ENCODE measurements around the gene ADH1B.

DNA sequence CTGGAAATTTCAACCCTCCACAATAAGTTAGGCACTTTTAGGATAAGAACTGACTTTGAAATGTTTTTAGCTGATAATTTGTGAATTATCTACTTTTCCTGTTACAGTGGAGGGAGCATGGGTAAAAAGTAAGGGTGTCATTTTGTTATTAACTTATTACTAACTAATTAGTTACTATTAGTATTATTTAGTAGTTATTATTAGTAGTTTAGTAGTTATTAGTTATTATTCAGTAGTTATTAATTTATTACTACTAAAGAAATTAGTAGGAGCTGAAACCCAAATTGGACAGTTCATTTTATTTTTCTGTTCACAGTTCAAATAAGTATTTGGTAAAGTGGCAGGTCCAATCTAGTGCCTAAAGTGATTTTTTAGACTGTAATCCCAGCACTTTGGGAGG lies 35.8 kb downstream of the ADH1B start:
- TF ChIP-seq, protein P1, sequence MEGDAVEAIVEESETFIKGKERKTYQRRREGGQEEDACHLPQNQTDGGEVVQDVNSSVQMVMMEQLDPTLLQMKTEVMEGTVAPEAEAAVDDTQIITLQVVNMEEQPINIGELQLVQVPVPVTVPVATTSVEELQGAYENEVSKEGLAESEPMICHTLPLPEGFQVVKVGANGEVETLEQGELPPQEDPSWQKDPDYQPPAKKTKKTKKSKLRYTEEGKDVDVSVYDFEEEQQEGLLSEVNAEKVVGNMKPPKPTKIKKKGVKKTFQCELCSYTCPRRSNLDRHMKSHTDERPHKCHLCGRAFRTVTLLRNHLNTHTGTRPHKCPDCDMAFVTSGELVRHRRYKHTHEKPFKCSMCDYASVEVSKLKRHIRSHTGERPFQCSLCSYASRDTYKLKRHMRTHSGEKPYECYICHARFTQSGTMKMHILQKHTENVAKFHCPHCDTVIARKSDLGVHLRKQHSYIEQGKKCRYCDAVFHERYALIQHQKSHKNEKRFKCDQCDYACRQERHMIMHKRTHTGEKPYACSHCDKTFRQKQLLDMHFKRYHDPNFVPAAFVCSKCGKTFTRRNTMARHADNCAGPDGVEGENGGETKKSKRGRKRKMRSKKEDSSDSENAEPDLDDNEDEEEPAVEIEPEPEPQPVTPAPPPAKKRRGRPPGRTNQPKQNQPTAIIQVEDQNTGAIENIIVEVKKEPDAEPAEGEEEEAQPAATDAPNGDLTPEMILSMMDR (optimal IDR thresholded peaks at IDR 0.05 in 1 of 3, IDR thresholded peaks at IDR 0.05 in 1 of 3, conservative IDR thresholded peaks at IDR 0.05 in 1 of 3; ENCODE audit: extremely low read depth in 1 of 3, insufficient read depth in 2 of 3, low read length in 3 of 3): no peak
- TF ChIP-seq EZH2 (IDR thresholded peaks at IDR 0.05; ENCODE audit: low read length): no peak

Measured in keratinocyte (primary cell).